Neural cell (in vitro differentiated cells): Measurements from ENCODE around the gene CSH2.

Experiments used
- EP300 ChIP-seq: fragments of 450-650 bp; conservative IDR thresholded peaks from 2 replicates; pipeline ENCODE4 v1.6.1; 2014; ENCODE audit warnings: antibody characterized with exemption, mild to moderate bottlenecking, moderate library complexity; ENCODE audit not compliant: poor library complexity, severe bottlenecking
- EZH2 ChIP-seq: fragments of 200-600, 300-800 bp; shearing (Covaris generic), sonication (generic); IDR thresholded peaks from 2 replicates; pipeline ENCODE4 v1.6.1; 2014; ENCODE audit warnings: antibody characterized with exemption, low read length, borderline replicate concordance, mild to moderate bottlenecking; ENCODE audit not compliant: insufficient read depth, poor library complexity, severe bottlenecking
- SMC3 ChIP-seq: fragments of 450-650 bp; conservative IDR thresholded peaks from 2 replicates; pipeline ENCODE4 v1.6.1; 2014; ENCODE audit warnings: antibody characterized with exemption, mild to moderate bottlenecking, moderate library complexity; ENCODE audit not compliant: poor library complexity
- TAF1 ChIP-seq: IDR thresholded peaks from 2 replicates; pipeline ENCODE4 v1.6.1; 2012; ENCODE audit warnings: low read depth
- TF ChIP-seq, protein P1 (sequence below): fragments of 450-650 bp; IDR thresholded peaks from 2 replicates; pipeline ENCODE4 v1.5.1; 2014; ENCODE audit warnings: antibody characterized with exemption, mild to moderate bottlenecking, moderate library complexity; ENCODE audit not compliant: poor library complexity, severe bottlenecking

DNA sequence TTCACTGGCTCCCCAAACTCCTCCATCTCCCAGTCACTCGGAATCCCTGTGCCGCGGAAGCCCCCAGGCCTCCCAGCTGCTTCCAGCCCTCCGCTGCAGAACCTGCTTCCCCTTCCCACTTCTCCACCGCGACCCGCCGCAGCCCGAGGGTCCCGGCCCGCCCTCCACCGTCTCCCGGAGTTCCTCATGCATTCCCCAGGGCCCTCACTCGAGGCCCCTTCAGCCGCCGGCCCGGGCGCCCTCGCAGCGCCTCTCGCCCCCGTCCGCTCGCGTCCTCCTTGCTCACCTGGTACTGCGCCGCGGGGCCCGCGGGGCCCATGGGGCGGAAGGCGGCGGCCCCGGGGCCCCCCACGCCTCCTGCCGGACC is 31.3 kb downstream of the CSH2 start:
- TF ChIP-seq, protein P1, sequence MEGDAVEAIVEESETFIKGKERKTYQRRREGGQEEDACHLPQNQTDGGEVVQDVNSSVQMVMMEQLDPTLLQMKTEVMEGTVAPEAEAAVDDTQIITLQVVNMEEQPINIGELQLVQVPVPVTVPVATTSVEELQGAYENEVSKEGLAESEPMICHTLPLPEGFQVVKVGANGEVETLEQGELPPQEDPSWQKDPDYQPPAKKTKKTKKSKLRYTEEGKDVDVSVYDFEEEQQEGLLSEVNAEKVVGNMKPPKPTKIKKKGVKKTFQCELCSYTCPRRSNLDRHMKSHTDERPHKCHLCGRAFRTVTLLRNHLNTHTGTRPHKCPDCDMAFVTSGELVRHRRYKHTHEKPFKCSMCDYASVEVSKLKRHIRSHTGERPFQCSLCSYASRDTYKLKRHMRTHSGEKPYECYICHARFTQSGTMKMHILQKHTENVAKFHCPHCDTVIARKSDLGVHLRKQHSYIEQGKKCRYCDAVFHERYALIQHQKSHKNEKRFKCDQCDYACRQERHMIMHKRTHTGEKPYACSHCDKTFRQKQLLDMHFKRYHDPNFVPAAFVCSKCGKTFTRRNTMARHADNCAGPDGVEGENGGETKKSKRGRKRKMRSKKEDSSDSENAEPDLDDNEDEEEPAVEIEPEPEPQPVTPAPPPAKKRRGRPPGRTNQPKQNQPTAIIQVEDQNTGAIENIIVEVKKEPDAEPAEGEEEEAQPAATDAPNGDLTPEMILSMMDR: no peak
- TF ChIP-seq EZH2 (no peak), SMC3 (no peak), EP300 (no peak), TAF1 (no peak)
